OCI-LY1 (cell line): ENCODE data around the gene CENPS.

ENCODE experiments used
- H2AFZ ChIP-seq: fragments of 200-600 bp; sonication (generic), shearing (Covaris generic); 2 replicates; pipeline ENCODE4 v1.6.0; 2014; ENCODE audit warnings: antibody characterized with exemption, mild to moderate bottlenecking, low read length
- H3F3A ChIP-seq: fragments of 200-600 bp; sonication (generic), shearing (Covaris generic); 2 replicates; pipeline ENCODE4 v1.6.0; 2014; ENCODE audit warnings: mild to moderate bottlenecking, antibody characterized with exemption, low read length, moderate library complexity; ENCODE audit not compliant: insufficient read depth
- H3K27ac ChIP-seq: fragments of 200-600 bp; sonication (generic); 2 replicates; pipeline ENCODE4 v1.5.1; 2014; ENCODE audit warnings: low read length, mixed run types, mild to moderate bottlenecking, low read depth; ENCODE audit not compliant: poor library complexity, severe bottlenecking
- H3K27me3 ChIP-seq: fragments of 200-600 bp; sonication (generic); 2 replicates; pipeline ENCODE4 v1.6.0; 2014; ENCODE audit warnings: antibody characterized with exemption, mild to moderate bottlenecking, low read length, moderate library complexity; ENCODE audit not compliant: insufficient read depth
- H3K36me3 ChIP-seq: fragments of 200-600 bp; sonication (generic); 2 replicates; pipeline ENCODE4 v1.6.1; 2014; ENCODE audit warnings: mild to moderate bottlenecking, antibody characterized with exemption, low read length, moderate library complexity, mixed read lengths; ENCODE audit not compliant: insufficient read depth
- H3K4me1 ChIP-seq: fragments of 200-600 bp; sonication (generic); 2 replicates; pipeline ENCODE4 v1.5.1; 2014; ENCODE audit warnings: mild to moderate bottlenecking, low read length, moderate library complexity; ENCODE audit not compliant: insufficient read depth, severe bottlenecking
- H3K4me2 ChIP-seq: fragments of 200-600 bp; sonication (generic), shearing (Covaris generic); 2 replicates; pipeline ENCODE4 v1.6.1; 2014; ENCODE audit warnings: low read length
- H3K4me3 ChIP-seq: fragments of 200-600 bp; sonication (generic); 2 replicates; pipeline ENCODE4 v1.5.1; 2014; ENCODE audit warnings: low read length, low read depth, mild to moderate bottlenecking, mixed read lengths; ENCODE audit not compliant: poor library complexity, severe bottlenecking
- H3K79me2 ChIP-seq: fragments of 200-600 bp; shearing (Covaris generic); 2 replicates; pipeline ENCODE4 v1.6.1; 2016; ENCODE audit warnings: mixed run types, low read length, mixed read lengths; ENCODE audit not compliant: insufficient read depth
- H3K9ac ChIP-seq: fragments of 200-600 bp; sonication (generic), shearing (Covaris generic); 2 replicates; pipeline ENCODE4 v1.6.1; 2014; ENCODE audit warnings: mild to moderate bottlenecking, low read length, mixed read lengths
- H3K9me2 ChIP-seq: fragments of 200-600 bp; sonication (generic), shearing (Covaris generic); 2 replicates; pipeline ENCODE4 v1.6.1; 2014; ENCODE audit warnings: low read depth, mild to moderate bottlenecking, low read length, mixed read lengths
- H3K9me3 ChIP-seq: fragments of 200-600 bp; shearing (Covaris generic); 2 replicates; pipeline ENCODE4 v1.6.1; 2014; ENCODE audit warnings: low read length, mixed read lengths
- H4K20me1 ChIP-seq: fragments of 200-600 bp; sonication (generic), shearing (Covaris generic); 2 replicates; pipeline ENCODE4 v1.6.0; 2016; ENCODE audit warnings: mild to moderate bottlenecking, low read length; ENCODE audit not compliant: insufficient read depth
- CTCF ChIP-seq: fragments of 200-600 bp; sonication (generic), shearing (Covaris generic); IDR thresholded peaks from 2 replicates; pipeline ENCODE4 v1.5.1; 2017; ENCODE audit warnings: mild to moderate bottlenecking, antibody characterized with exemption, low read length, moderate library complexity, mixed read lengths
- EZH2 ChIP-seq: fragments of 200-600 bp; sonication (generic), shearing (Covaris generic); IDR thresholded peaks from 2 replicates; pipeline ENCODE4 v1.8.0; 2017; ENCODE audit warnings: borderline replicate concordance, mixed run types, mild to moderate bottlenecking, antibody characterized with exemption, low read length, moderate library complexity, mixed read lengths

The CENPS gene

DNA sequence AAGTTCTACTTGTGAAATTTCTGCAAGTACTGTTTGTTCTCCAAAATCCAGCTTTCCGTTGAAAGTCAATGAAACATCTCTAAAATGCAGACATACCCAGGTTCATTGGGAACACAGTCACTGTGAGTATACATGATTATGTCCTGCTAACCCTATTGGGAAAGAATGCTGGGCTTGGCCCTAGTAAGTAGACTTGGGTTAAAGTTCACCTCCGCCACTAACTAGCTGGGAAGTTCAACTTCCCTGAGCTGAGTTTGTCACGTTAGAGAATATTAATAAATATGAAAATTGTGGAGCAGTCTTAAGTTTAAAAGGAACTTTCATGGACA, 41.9 kb upstream of the CENPS start:
- no peak overlapping the region for H3K4me3 ChIP-seq
- H3K4me1 ChIP-seq, result peaks cover 11% of the 10 kb centered on the region
- H3K27ac ChIP-seq, result peak overlapping the region; percentile 1
- no peaks in the 10 kb centered on the region for H3K9me2 ChIP-seq
- no peaks in the 10 kb centered on the region for H3K36me3 ChIP-seq
- no peaks in the 10 kb centered on the region for H4K20me1 ChIP-seq
- no peak overlapping the region for H3K9ac ChIP-seq
- no peaks in the 10 kb centered on the region for H3F3A ChIP-seq
- no peaks in the 10 kb centered on the region for H3K79me2 ChIP-seq
- H3K4me2 ChIP-seq, result peak overlapping the region; percentile 42; the same call in 1 of the 2 replicates
- H3K9me3 ChIP-seq, result no peaks in the 10 kb centered on the region
- TF ChIP-seq EZH2 (no peak), CTCF (no peak)
- H2AFZ ChIP-seq, result no peak overlapping the region
- peaks cover 3% of the 10 kb centered on the region; the same call in 1 of the 2 replicates for H3K27me3 ChIP-seq

DNA sequence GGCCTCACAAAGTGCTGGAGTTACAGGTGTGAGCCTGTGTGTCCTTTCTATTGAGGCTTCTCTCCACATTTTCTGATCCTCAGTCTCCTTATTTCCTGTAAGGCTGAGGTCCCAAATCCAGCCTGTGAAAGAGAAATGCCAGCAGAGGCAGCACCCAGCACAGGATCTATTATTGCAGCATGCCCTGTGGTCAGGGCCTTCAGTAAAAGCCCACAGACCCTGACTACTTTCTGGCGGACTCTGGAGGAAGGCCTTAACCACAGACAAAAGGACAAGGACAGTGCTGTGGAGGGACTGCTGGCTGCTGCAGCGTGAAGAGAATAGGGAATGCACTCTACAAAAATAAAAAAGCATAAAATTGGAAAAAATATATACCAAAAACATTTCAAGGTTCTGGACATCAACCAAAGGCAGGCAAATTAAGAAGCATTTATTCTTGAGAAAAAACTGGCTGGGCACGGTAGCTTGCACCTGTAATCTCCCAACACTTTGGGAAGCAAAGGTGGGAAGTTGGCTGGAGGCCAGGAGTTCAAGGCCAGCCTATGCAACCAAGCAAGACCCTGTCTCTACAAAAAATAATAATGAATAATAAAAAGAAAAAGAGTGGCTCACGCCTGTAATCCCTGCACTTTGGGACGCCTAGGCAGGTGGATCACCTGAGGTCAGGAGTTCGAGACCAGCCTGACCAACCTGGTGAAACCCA, 40.8 kb upstream of the CENPS start:
- H2AFZ ChIP-seq, result no peak overlapping the region
- H3K9ac ChIP-seq, result no peak overlapping the region
- H3K9me2 ChIP-seq, result no peaks in the 10 kb centered on the region
- no peaks in the 10 kb centered on the region for H4K20me1 ChIP-seq
- H3K79me2 ChIP-seq, result no peaks in the 10 kb centered on the region
- TF ChIP-seq CTCF (no peak), EZH2 (no peak)
- no peak overlapping the region for H3K27ac ChIP-seq
- H3K4me2 ChIP-seq, result no peak overlapping the region
- H3F3A ChIP-seq, result no peaks in the 10 kb centered on the region
- H3K4me1 ChIP-seq, result peaks cover 11% of the 10 kb centered on the region
- 0 out of 2 replicates have a peak, but pooled peaks cover 4% of the 10 kb centered on the region for H3K9me3 ChIP-seq
- no peak overlapping the region for H3K4me3 ChIP-seq
- no peaks in the 10 kb centered on the region for H3K27me3 ChIP-seq
- H3K36me3 ChIP-seq, result no peaks in the 10 kb centered on the region

GRCh38 chr1:10396870-10397269, 33.4 kb upstream of the CENPS start:
- Histone ChIP-seq H3K4me2 (no peak overlapping the region), H3K9ac (no peak overlapping the region), H3K79me2 (no peaks in the 10 kb centered on the region)

More at GRCh38 chr1:10396870-10397269, 33.4 kb upstream of the CENPS start:
- Histone ChIP-seq H3K27ac (no peak overlapping the region), H3K36me3 (peaks cover 10% of the 10 kb centered on the region; the same call in 1 of the 2 replicates), H3K27me3 (no peaks in the 10 kb centered on the region), H3K9me2 (no peaks in the 10 kb centered on the region), H3K4me1 (peaks cover 17% of the 10 kb centered on the region), H3K4me3 (no peak overlapping the region), H3K9me3 (0 out of 2 replicates have a peak, but pooled peaks cover 4% of the 10 kb centered on the region), H3F3A (no peaks in the 10 kb centered on the region), H4K20me1 (no peaks in the 10 kb centered on the region), H2AFZ (no peak overlapping the region)
- no peak for TF ChIP-seq EZH2
- no peak for TF ChIP-seq CTCF
